Amniotic epithelial cell (primary cell): ENCODE results near the gene ZBTB8A.
"Not testable (repeated sequence)": the region's sequence is repeated elsewhere in the genome, so short reads cannot be mapped to it uniquely, and the experiment has no call there.

Experiments used
- DNase-seq: peaks from one replicate; pipeline ENCODE4 v3.0.0-alpha.2; 2010; ENCODE audit warnings: low read depth

The ZBTB8A gene

GRCh38 chr1:32538887-32539583 lies at the start of gene ZBTB8A:
TSS of gene ZBTB8A (plus strand) at chr1:32539427. CDS start at chr1:32592932, 53,505 bp downstream.
- peak; percentile 64 for DNase-seq

- no peak for DNase-seq
Measured at GRCh38 chr1:32489774-32490454, 49.3 kb upstream of the ZBTB8A start.

- no peak for DNase-seq
Measured at GRCh38 chr1:32491386-32491785, 47.8 kb upstream of the ZBTB8A start.

- peak; percentile 91 for DNase-seq
Measured at GRCh38 chr1:32494196-32494595, 45.0 kb upstream of the ZBTB8A start.

GRCh38 chr1:32494711-32495337 lies 44.4 kb upstream of the ZBTB8A start:
- peak; percentile 69 for DNase-seq

- DNase-seq = peak; percentile 88
Measured at GRCh38 chr1:32496127-32496526, 43.1 kb upstream of the ZBTB8A start.

GRCh38 chr1:32498751-32499150 lies 40.5 kb upstream of the ZBTB8A start:
- no peak for DNase-seq

- DNase-seq = peak; percentile 41
Measured at GRCh38 chr1:32500387-32501209, 38.6 kb upstream of the ZBTB8A start.

GRCh38 chr1:32501865-32502264 lies 37.4 kb upstream of the ZBTB8A start:
- DNase-seq = no peak

- no peak for DNase-seq
Measured at GRCh38 chr1:32503153-32503552, 36.1 kb upstream of the ZBTB8A start.

- DNase-seq = peak; percentile 20
Measured at GRCh38 chr1:32507021-32507420, 32.2 kb upstream of the ZBTB8A start.

- no peak for DNase-seq
Measured at GRCh38 chr1:32508761-32509160, 30.5 kb upstream of the ZBTB8A start.

- DNase-seq = no peak
Measured at GRCh38 chr1:32509939-32510338, 29.3 kb upstream of the ZBTB8A start.

- no peak for DNase-seq
Measured at GRCh38 chr1:32516402-32516801, 22.8 kb upstream of the ZBTB8A start.

- no peak for DNase-seq
Measured at GRCh38 chr1:32518976-32519375, 20.3 kb upstream of the ZBTB8A start.

- peak; percentile 12 for DNase-seq
Measured at GRCh38 chr1:32521165-32521564, 18.1 kb upstream of the ZBTB8A start.

GRCh38 chr1:32525053-32525452 lies 14.2 kb upstream of the ZBTB8A start:
- peak; percentile 94 for DNase-seq

GRCh38 chr1:32525661-32526444 lies 13.4 kb upstream of the ZBTB8A start:
- DNase-seq = no peak

- not testable (repeated sequence) for DNase-seq
Measured at GRCh38 chr1:32528550-32528949, 10.7 kb upstream of the ZBTB8A start.

GRCh38 chr1:32533792-32534327 lies 5.4 kb upstream of the ZBTB8A start:
- no peak for DNase-seq

- no peak for DNase-seq
Measured at GRCh38 chr1:32536117-32536516, 3.1 kb upstream of the ZBTB8A start.
